H1 (cell line): ENCODE results near the gene SNX7. TPM values are rescaled to one million over a fixed set of nuclear protein-coding genes. Genes with fewer than 3 reads are reported as not detected.

ENCODE experiments used
- CTCF ChIA-PET: fragments of 300-600 bp; sonication (Branson Sonifier 250); formaldehyde crosslinking; loops from one replicate; lab custom pipeline; 2021; ENCODE audit not compliant: partially characterized antibody; lab: Charles Lee
- POLR2A ChIA-PET: fragments of 300-600 bp; sonication (Branson Sonifier 250); formaldehyde crosslinking; loops from one replicate; lab custom pipeline; 2021; ENCODE audit warnings: inconsistent platforms; ENCODE audit not compliant: partially characterized antibody; lab: Charles Lee
- DNase-seq, 2 experiments: peaks; one replicate each; pipeline versions ENCODE4 v3.0.0 to v3.0.0-alpha.2; 2010 to 2022; ENCODE audit warnings: low spot score in 2 of 2, low read depth in 1 of 2, mixed read lengths in 1 of 2
- FAIRE-seq: peaks from 2 replicates; lab custom pipeline; 2011; peaks lifted over from hg19 to GRCh38; lab: Jason Lieb, UNC
- H2AFZ ChIP-seq: 2 replicates; pipeline ENCODE4 v1.8.1; 2012; ENCODE audit warnings: low read length, inconsistent platforms
- H2AK5ac ChIP-seq: 2 replicates; pipeline ENCODE4 v1.6.1; 2013; ENCODE audit warnings: low read depth, low read length
- H2BK120ac ChIP-seq: replicated peaks from 2 replicates; pipeline ENCODE3; 2013; ENCODE audit warnings: low read depth, low read length, inconsistent platforms
- H2BK12ac ChIP-seq: 2 replicates; pipeline ENCODE4 v1.6.1; 2013; ENCODE audit warnings: low read depth, low read length
- H2BK15ac ChIP-seq: 2 replicates; pipeline ENCODE4 v1.6.1; 2013; ENCODE audit warnings: low read length
- H2BK20ac ChIP-seq: 2 replicates; pipeline ENCODE4 v1.6.1; 2013; ENCODE audit warnings: low read length
- H2BK5ac ChIP-seq: 2 replicates; pipeline ENCODE4 v1.6.1; 2013; ENCODE audit warnings: low read depth, low read length
- H3K14ac ChIP-seq: 2 replicates; pipeline ENCODE4 v1.6.1; 2013; ENCODE audit warnings: inconsistent platforms; ENCODE audit not compliant: insufficient read length
- H3K18ac ChIP-seq: 2 replicates; pipeline ENCODE4 v1.6.1; 2013; ENCODE audit warnings: low read length; ENCODE audit errors: extremely low read depth
- H3K23ac ChIP-seq: 2 replicates; pipeline ENCODE4 v1.6.1; 2013; ENCODE audit warnings: inconsistent platforms; ENCODE audit not compliant: insufficient read length
- H3K23me2 ChIP-seq: 2 replicates; pipeline ENCODE4 v1.6.1; 2013; ENCODE audit warnings: low read depth, low read length
- H3K27ac ChIP-seq: 2 replicates; pipeline ENCODE4 v1.6.1; 2011; ENCODE audit warnings: low read depth, low read length, inconsistent platforms
- H3K27me3 ChIP-seq, 4 experiments: replicated peaks in 1 of 4; 1 replicate in 1 of 4; 2 replicates in 3 of 4; pipeline versions ENCODE4 v1.6.1 to v1.8.1; 2011 to 2013; ENCODE audit warnings: low read length in 3 of 4, mild to moderate bottlenecking in 3 of 4, inconsistent platforms in 2 of 4, mixed read lengths in 2 of 4, moderate library complexity in 1 of 4; ENCODE audit not compliant: control insufficient read depth in 3 of 4, insufficient read depth in 3 of 4; ENCODE audit errors: extremely low read depth in 1 of 4
- H3K36me3 ChIP-seq, 4 experiments: 2 replicates each; pipeline versions ENCODE4 v1.6.1 to v1.8.1; 2011 to 2013; ENCODE audit warnings: mild to moderate bottlenecking in 4 of 4, low read length in 3 of 4, moderate library complexity in 2 of 4, control low read depth in 1 of 4, inconsistent platforms in 1 of 4; ENCODE audit not compliant: insufficient read depth in 4 of 4, control insufficient read depth in 2 of 4
- H3K4ac ChIP-seq: replicated peaks from 2 replicates; pipeline ENCODE3; 2013; ENCODE audit warnings: low read length, low read depth, mixed read lengths, inconsistent platforms; ENCODE audit not compliant: insufficient read length
- H3K4me1 ChIP-seq, 4 experiments: replicated peaks in 1 of 4; 1 replicate in 1 of 4; 2 replicates in 3 of 4; pipeline versions ENCODE4 v1.6.1 to v1.8.1; 2011 to 2013; ENCODE audit warnings: low read length in 3 of 4, inconsistent platforms in 2 of 4, mixed read lengths in 1 of 4; ENCODE audit not compliant: insufficient read depth in 4 of 4, control insufficient read depth in 3 of 4
- H3K4me2 ChIP-seq, 2 experiments: 2 replicates each; pipeline versions ENCODE4 v1.6.1 to v1.8.1; 2011 to 2013; ENCODE audit warnings: low read depth in 2 of 2, low read length in 2 of 2, control low read depth in 1 of 2, inconsistent platforms in 1 of 2, mild to moderate bottlenecking in 1 of 2; ENCODE audit not compliant: insufficient read depth in 1 of 2
- H3K4me3 ChIP-seq, 4 experiments: fragments of 200-600, 300-600 bp in 1 of 4; sonication (generic), shearing (Covaris generic), sonication (Bioruptor Twin) in 1 of 4; 2 replicates each; pipeline versions ENCODE4 v1.5.1 to v1.8.1; 2011 to 2016; ENCODE audit warnings: low read length in 4 of 4, low read depth in 3 of 4, control low read depth in 2 of 4, inconsistent platforms in 2 of 4, mild to moderate bottlenecking in 2 of 4, mixed read lengths in 1 of 4, moderate library complexity in 1 of 4; ENCODE audit not compliant: insufficient read depth in 2 of 4; ENCODE audit errors: extremely low read depth in 1 of 4
- H3K56ac ChIP-seq: replicated peaks from 2 replicates; pipeline ENCODE3; 2013; ENCODE audit warnings: low read depth, mild to moderate bottlenecking, mixed read lengths, low read length, inconsistent platforms; ENCODE audit not compliant: insufficient read length
- H3K79me1 ChIP-seq: 2 replicates; pipeline ENCODE4 v1.6.1; 2013; ENCODE audit warnings: low read depth, low read length, control low read depth
- H3K79me2 ChIP-seq, 2 experiments: 2 replicates each; pipeline versions ENCODE4 v1.6.1 to v1.8.1; 2012 to 2013; ENCODE audit warnings: low read length in 2 of 2, mild to moderate bottlenecking in 2 of 2, inconsistent platforms in 1 of 2; ENCODE audit not compliant: insufficient read depth in 2 of 2, control insufficient read depth in 1 of 2
- H3K9ac ChIP-seq, 4 experiments: replicated peaks in 1 of 4; 1 replicate in 1 of 4; 2 replicates in 3 of 4; pipeline versions ENCODE4 v1.6.1 to v1.8.1; 2011 to 2013; ENCODE audit warnings: low read depth in 3 of 4, low read length in 3 of 4, control low read depth in 2 of 4, mild to moderate bottlenecking in 2 of 4, moderate library complexity in 2 of 4, inconsistent platforms in 1 of 4; ENCODE audit errors: extremely low read depth in 1 of 4
- H3K9me3 ChIP-seq, 2 experiments: 2 replicates each; pipeline versions ENCODE4 v1.6.1 to v1.8.1; 2012 to 2013; ENCODE audit warnings: mild to moderate bottlenecking in 2 of 2, moderate library complexity in 2 of 2, control low read depth in 1 of 2, inconsistent platforms in 1 of 2, low read depth in 1 of 2, low read length in 1 of 2, mixed read lengths in 1 of 2; ENCODE audit not compliant: insufficient read depth in 2 of 2
- H4K20me1 ChIP-seq, 2 experiments: replicated peaks in 1 of 2; 2 replicates each; pipeline versions ENCODE3 to v1.8.1; 2011 to 2013; ENCODE audit warnings: inconsistent platforms in 2 of 2, low read length in 2 of 2, mild to moderate bottlenecking in 1 of 2; ENCODE audit not compliant: insufficient read depth in 2 of 2, control insufficient read depth in 1 of 2
- H4K5ac ChIP-seq: 2 replicates; pipeline ENCODE4 v1.6.1; 2013; ENCODE audit warnings: low read length, low read depth, mixed read lengths, inconsistent platforms; ENCODE audit not compliant: insufficient read length
- H4K8ac ChIP-seq: 2 replicates; pipeline ENCODE4 v1.8.0; 2013; ENCODE audit warnings: mild to moderate bottlenecking, moderate library complexity, low read length, inconsistent platforms; ENCODE audit not compliant: insufficient read depth; ENCODE audit errors: extremely low read depth
- H4K91ac ChIP-seq: replicated peaks from 2 replicates; pipeline ENCODE3; 2013; ENCODE audit warnings: low read length, mixed read lengths, inconsistent platforms; ENCODE audit not compliant: insufficient read length
- HDAC2 ChIP-seq, 2 experiments: fragments of 300-600 bp in 1 of 2; sonication (generic) in 1 of 2; IDR thresholded peaks; 2 replicates each; pipeline ENCODE4 v1.6.1; 2011 to 2012; ENCODE audit warnings: low read depth in 2 of 2, low read length in 2 of 2, mild to moderate bottlenecking in 2 of 2, moderate library complexity in 2 of 2, borderline replicate concordance in 1 of 2, inconsistent platforms in 1 of 2
- RAD21 ChIP-seq, 2 experiments: IDR thresholded peaks in 1 of 2; conservative IDR thresholded peaks in 1 of 2; 2 replicates each; pipeline ENCODE4 v1.6.1; 2011; ENCODE audit warnings: low read depth in 2 of 2, low read length in 2 of 2, improper control_type of control experiment in 1 of 2, inconsistent platforms in 1 of 2, mild to moderate bottlenecking in 1 of 2, moderate library complexity in 1 of 2
- WGBS, 2 experiments: shearing (Covaris generic) in 1 of 2; methylation state at CpG; one replicate each; pipeline versions ENCODE4 v1.1.6 to v1.1.7; 2013 to 2015; ENCODE audit warnings: low lambda C conversion rate in 2 of 2, mixed read lengths in 2 of 2, inconsistent platforms in 1 of 2, low coverage in 1 of 2, missing lambda C conversion rate in 1 of 2; ENCODE audit not compliant: insufficient replicate concordance in 2 of 2, insufficient coverage in 1 of 2, insufficient read length in 1 of 2; ENCODE audit errors: extremely low coverage in 1 of 2, missing lambda C conversion rate in 1 of 2; 5-methylcytosine and 5-hydroxymethylcytosine counted together
- polyA plus RNA-seq, 7 experiments: library from polyadenylated mRNA; depleted of rRNA in 3 of 7; stranded (reverse) in 5 of 7; unstranded in 2 of 7; fragments of >200 nt in 5 of 7; fragments of 200-250 nt in 2 of 7; gene quantifications; 1 replicate in 5 of 7; 2 replicates in 1 of 7; 4 replicates in 1 of 7; pipeline versions ENCODE4 v1.2.1 to v1.2.3, GENCODE V29; 2011 to 2013; ENCODE audit warnings: missing spikeins in 2 of 7, mixed read lengths in 2 of 7
- total RNA-seq: library from RNA; stranded (reverse); fragmentation: NEBNext Ultra II Directional; extraction: Animal tissue kit (Norgen Biotek cat#: 25700); gene quantifications from 2 replicates; pipeline ENCODE4 v1.2.1, GENCODE V29; 2021
- TF ChIP-seq, protein P1 (sequence below), 3 experiments: IDR thresholded peaks; 1 replicate in 2 of 3; 2 replicates in 1 of 3; pipeline versions ENCODE4 v1.5.1 to v1.6.1; 2011; ENCODE audit warnings: low read length in 3 of 3, mild to moderate bottlenecking in 3 of 3, inconsistent platforms in 2 of 3, low read depth in 1 of 3, moderate library complexity in 1 of 3; ENCODE audit not compliant: insufficient read depth in 1 of 3; ENCODE audit errors: control extremely low read depth in 1 of 3

SNX7 gene
- total and polyA plus RNA-seq, 2 of the 8 experiments (the other 6 are each of a cell fraction or from before 2014, with no cell fraction given), result 9.2 to 23.8 TPM

- FAIRE-seq (no peak), DNase-seq (no peak)
- H3K27me3 ChIP-seq, result no peaks in the 10 kb centered on the region
- no peak overlapping the region for H4K5ac ChIP-seq
- H3K9ac ChIP-seq, result no peak overlapping the region
- no peak overlapping the region for H2BK12ac ChIP-seq
- H3K4me2 ChIP-seq, result no peak overlapping the region
- no peak overlapping the region for H3K27ac ChIP-seq
- H3K4ac ChIP-seq, result no peak overlapping the region
- WGBS, 2 experiments, result 82% methylated on average over 4 of the region's 4 CpGs; no CpG with 5 or more reads in 1 of the 2 experiments
- H3K56ac ChIP-seq, result no peak overlapping the region
- H3K9me3 ChIP-seq, result no peaks in the 10 kb centered on the region
- H2AK5ac ChIP-seq, result no peak overlapping the region
- ChIA-PET POLR2A (no interaction called here), CTCF (interaction anchor here (0.7 to 2.2 kb wide), 11 partner anchors 9 to 720 kb away, joined by 3 to 21 read pairs (median 5); no protein-coding TSS in a partner anchor)
- no peak overlapping the region for H2BK5ac ChIP-seq
- no peak overlapping the region for H3K23ac ChIP-seq
- no peak overlapping the region for H4K91ac ChIP-seq
- H4K8ac ChIP-seq, result no peak overlapping the region
- no peak overlapping the region for H2BK15ac ChIP-seq
- H2AFZ ChIP-seq, result no peak overlapping the region
- no peaks in the 10 kb centered on the region for H3K4me1 ChIP-seq
- H2BK20ac ChIP-seq, result no peak overlapping the region
- H3K14ac ChIP-seq, result no peak overlapping the region
- no peaks in the 10 kb centered on the region for H3K79me1 ChIP-seq
- TF ChIP-seq, protein P1, sequence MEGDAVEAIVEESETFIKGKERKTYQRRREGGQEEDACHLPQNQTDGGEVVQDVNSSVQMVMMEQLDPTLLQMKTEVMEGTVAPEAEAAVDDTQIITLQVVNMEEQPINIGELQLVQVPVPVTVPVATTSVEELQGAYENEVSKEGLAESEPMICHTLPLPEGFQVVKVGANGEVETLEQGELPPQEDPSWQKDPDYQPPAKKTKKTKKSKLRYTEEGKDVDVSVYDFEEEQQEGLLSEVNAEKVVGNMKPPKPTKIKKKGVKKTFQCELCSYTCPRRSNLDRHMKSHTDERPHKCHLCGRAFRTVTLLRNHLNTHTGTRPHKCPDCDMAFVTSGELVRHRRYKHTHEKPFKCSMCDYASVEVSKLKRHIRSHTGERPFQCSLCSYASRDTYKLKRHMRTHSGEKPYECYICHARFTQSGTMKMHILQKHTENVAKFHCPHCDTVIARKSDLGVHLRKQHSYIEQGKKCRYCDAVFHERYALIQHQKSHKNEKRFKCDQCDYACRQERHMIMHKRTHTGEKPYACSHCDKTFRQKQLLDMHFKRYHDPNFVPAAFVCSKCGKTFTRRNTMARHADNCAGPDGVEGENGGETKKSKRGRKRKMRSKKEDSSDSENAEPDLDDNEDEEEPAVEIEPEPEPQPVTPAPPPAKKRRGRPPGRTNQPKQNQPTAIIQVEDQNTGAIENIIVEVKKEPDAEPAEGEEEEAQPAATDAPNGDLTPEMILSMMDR (IDR thresholded peaks at IDR 0.05; ENCODE audit: control extremely low read depth in 1 of 3, insufficient read depth in 1 of 3, low read depth in 1 of 3, low read length in 3 of 3), result peak; percentile 46 to 58 (median 54)
- peak; percentile 61 to 75 for TF ChIP-seq RAD21 (IDR thresholded peaks at IDR 0.05 in 1 of 2, conservative IDR thresholded peaks at IDR 0.05 in 1 of 2; ENCODE audit: low read depth in 2 of 2, low read length in 2 of 2)
- no peak for TF ChIP-seq HDAC2 (IDR thresholded peaks at IDR 0.05; ENCODE audit: borderline replicate concordance in 1 of 2, low read depth in 2 of 2, low read length in 2 of 2)
- H3K18ac ChIP-seq, result no peak overlapping the region
- H2BK120ac ChIP-seq, result no peak overlapping the region
- H3K23me2 ChIP-seq, result no peaks in the 10 kb centered on the region
- H3K79me2 ChIP-seq, result no peaks in the 10 kb centered on the region
- H4K20me1 ChIP-seq, result no peaks in the 10 kb centered on the region
- H3K36me3 ChIP-seq, result no peaks in the 10 kb centered on the region
- no peak overlapping the region for H3K4me3 ChIP-seq
Measured at GRCh38 chr1:98761219-98761865, 99.8 kb downstream of the SNX7 start.
